ENCODE results near the gene FAM20C.

FAM20C gene

DNA sequence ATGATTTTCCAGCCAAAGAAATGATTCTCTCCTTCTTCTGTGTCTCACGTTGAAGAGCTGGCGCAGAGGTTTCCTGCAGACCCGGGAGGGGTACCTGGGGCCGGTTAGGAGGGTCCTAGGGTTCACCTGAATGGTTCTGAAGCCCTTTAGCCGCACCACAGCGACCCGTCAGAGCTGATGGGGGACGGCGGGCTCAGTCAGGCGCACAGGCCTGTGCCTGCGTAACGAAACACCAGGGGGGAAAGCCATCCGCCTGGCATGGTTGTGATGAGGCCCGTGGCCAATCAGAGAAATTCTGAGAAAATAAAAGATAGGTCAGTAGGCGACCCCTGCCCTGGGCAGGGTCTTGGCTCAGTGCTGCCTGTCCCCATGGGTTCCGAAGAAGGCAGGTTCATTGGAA, 35.6 kb downstream of the FAM20C start:
- TF ChIP-seq, protein P1, sequence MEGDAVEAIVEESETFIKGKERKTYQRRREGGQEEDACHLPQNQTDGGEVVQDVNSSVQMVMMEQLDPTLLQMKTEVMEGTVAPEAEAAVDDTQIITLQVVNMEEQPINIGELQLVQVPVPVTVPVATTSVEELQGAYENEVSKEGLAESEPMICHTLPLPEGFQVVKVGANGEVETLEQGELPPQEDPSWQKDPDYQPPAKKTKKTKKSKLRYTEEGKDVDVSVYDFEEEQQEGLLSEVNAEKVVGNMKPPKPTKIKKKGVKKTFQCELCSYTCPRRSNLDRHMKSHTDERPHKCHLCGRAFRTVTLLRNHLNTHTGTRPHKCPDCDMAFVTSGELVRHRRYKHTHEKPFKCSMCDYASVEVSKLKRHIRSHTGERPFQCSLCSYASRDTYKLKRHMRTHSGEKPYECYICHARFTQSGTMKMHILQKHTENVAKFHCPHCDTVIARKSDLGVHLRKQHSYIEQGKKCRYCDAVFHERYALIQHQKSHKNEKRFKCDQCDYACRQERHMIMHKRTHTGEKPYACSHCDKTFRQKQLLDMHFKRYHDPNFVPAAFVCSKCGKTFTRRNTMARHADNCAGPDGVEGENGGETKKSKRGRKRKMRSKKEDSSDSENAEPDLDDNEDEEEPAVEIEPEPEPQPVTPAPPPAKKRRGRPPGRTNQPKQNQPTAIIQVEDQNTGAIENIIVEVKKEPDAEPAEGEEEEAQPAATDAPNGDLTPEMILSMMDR (IDR thresholded peaks at IDR 0.05) = no peak
- no peak for TF ChIP-seq ZFX (IDR thresholded peaks at IDR 0.05; ENCODE audit: borderline replicate concordance)

DNA sequence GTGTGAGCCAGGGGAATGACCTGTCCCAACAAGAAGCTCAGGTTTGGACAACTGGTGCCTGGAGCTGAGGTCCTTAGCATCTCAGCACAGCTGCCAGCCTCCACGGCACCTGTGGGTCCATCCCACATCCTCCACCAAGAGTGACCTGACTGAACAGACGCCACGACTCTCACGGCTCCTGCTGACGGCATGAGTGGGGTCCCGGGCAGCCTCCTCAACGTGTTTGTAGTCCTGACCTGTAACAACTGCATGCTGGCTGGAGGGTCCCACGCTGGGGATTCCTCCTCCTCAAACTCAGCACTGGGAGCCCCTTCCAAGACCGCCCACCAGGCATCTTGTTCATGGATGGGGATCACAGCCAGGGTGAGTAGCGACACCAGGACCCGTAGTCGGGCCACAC, 36.2 kb downstream of the FAM20C start:
- H3K27ac ChIP-seq = no peak overlapping the region
- TF ChIP-seq, protein P1 (IDR thresholded peaks at IDR 0.05) = no peak

More for the DNA sequence above, 35.6 kb downstream of the FAM20C start:
- H3K27ac ChIP-seq = no peak overlapping the region

DNA sequence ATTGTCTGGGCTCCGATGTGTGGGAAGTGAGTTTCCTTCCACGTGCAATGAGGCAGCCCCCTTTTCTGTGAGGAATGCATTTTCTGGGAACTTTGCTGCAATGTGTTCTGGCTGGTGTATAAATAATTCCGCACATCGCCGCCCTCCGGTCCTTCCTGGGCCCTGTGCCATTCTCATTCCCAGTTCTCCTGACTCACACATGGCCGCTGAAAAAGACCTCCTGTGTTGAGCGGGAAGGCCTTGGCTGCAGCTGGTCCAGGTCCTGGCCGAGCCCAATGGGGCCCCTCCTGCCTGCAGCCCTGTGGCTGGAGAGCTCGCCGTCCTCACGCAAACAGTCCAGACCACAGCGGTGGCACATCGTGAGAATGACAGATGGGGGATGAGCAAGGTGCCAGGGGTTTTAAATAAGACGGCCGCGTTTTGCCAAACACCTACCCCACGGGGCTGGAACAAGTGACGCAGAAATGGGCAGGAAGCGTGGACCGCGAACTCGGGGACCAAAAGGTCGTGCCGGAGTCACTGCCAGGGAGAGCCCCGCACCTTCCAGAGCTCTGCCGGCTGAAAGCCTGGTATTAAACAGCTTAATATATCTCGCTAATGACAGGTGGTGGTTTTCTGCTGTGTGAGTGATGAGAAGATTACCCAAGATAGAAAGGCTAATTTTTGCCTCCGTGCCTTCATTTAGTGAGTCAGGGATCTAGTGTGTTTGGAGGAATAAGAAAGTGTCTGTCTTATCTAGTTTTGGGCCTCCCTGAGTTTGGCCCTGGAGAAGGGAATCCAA, 37.0 kb downstream of the FAM20C start:
- TF ChIP-seq ZFX (IDR thresholded peaks at IDR 0.05; ENCODE audit: borderline replicate concordance) = no peak
- TF ChIP-seq, protein P1 (IDR thresholded peaks at IDR 0.05) = no peak
- H3K27ac ChIP-seq = no peak overlapping the region

DNA sequence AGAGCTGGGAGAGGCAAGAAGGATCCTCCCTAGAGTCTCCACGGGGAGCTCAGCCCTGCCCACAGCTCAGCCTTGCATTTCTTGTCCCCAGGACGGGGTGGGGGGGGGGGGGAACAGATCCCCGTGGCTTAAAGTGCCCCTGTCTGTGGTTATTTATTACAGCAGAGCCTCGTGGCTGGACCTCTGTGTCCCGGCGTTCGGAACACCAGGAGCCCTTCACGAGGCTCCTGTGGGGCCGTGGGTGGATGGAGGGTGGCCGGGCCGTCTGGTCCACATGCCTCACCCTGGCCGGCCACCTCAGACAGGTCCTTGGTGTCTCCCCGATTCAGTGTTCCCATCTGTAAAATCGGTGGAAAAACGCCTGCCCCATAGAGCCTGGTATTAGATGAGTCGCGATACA, 37.9 kb downstream of the FAM20C start:
- TF ChIP-seq ZFX (IDR thresholded peaks at IDR 0.05; ENCODE audit: borderline replicate concordance) = no peak
- TF ChIP-seq, protein P1 (IDR thresholded peaks at IDR 0.05) = no peak
- no peak overlapping the region for H3K27ac ChIP-seq

DNA sequence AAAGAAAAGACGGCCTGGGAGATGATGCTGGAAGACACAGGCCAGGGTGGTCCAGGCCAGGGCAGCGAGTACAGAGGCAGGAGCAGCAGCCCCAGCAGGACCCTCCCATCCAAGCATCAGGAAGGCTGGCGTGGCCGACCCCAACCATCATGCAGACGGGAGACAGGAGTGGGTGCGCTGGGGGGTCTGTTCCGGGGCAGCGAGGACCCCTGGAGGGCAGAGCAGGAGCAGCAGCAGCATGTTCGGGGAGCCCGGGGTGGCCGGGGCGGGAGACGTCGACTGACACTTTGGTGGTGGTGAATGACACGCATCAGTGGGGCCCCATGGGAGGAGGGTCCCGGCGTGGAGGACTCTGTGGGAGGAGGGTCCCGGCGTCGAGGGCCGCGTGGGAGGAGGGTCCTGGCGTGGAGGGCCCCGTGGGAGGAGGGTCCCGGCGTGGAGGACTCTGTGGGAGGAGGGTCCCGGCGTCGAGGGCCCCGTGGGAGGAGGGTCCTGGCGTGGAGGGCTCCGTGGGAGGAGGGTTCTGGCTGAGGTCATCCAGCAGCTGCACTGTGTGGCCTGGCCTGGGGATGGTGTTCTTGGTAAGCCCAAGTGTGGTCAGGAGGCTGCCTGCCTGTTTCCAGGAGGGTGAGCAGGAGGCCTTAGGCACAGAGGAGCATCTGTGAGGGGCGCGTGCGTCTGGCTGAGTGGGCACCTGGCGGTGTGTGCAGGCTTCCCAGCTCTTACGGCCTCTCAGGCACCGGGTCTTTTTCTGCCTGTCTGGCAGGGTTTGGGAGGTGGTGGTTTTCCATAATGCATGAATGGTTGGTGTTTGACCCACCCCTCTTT, 38.9 kb downstream of the FAM20C start:
- no peak overlapping the region for H3K27ac ChIP-seq
- TF ChIP-seq ZFX (IDR thresholded peaks at IDR 0.05; ENCODE audit: borderline replicate concordance) = no peak
- TF ChIP-seq, protein P1 (IDR thresholded peaks at IDR 0.05) = peak; percentile 24

DNA sequence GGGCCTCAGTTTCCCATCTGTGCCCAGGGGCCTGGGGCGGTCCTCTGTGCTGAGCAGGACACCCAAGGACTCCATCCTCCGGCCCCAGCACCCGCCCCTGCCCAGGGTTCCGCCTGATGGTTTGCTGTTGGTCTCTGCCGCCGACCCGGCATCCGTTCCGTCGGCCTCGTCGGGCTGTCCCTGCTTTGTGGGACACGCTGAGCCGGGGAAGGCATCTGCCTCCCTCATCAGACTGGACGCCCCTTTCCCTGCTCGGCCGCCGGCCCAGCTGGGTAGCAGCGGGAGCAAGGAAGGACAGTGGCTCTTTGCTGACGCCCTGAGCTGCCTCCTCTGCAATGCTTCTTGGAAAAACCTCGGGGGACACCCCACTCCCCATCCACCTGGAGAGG, 39.5 kb downstream of the FAM20C start:
- TF ChIP-seq, protein P1 (IDR thresholded peaks at IDR 0.05) = no peak
- TF ChIP-seq ZFX (IDR thresholded peaks at IDR 0.05; ENCODE audit: borderline replicate concordance) = no peak
- H3K27ac ChIP-seq = no peak overlapping the region

Measured in 22Rv1 (cell line).